ENCODE data around the gene CLEC12A.

GRCh38 chr12:10027721-10028120 is 56.5 kb downstream of the CLEC12A start:
- TF ChIP-seq CTCF (IDR thresholded peaks at IDR 0.05) (no peak), POLR2A (IDR thresholded peaks at IDR 0.05) (no peak)
